GM19455 (cell line): Measurements from ENCODE around the gene FANCM.
"Not testable (repeated sequence)": the region's sequence is repeated elsewhere in the genome, so short reads cannot be mapped to it uniquely, and the experiment has no call there.

ENCODE experiments used
- ATAC-seq: cut with Tn5 transposase; IDR thresholded peaks from one replicate; pipeline ENCODE4 v1.9.1; 2021; ENCODE audit not compliant: unreplicated experiment

FANCM gene

GRCh38 chr14:45142083-45142482 is 6.4 kb downstream of the FANCM start:
- not testable (repeated sequence) for ATAC-seq

GRCh38 chr14:45144658-45145057 is 8.9 kb downstream of the FANCM start:
- no peak for ATAC-seq

GRCh38 chr14:45145214-45145613 is 9.5 kb downstream of the FANCM start:
- no peak for ATAC-seq

GRCh38 chr14:45149602-45150001 is 13.9 kb downstream of the FANCM start:
- ATAC-seq = no peak

- no peak for ATAC-seq
These were observed 14.7 kb downstream of the FANCM start for GRCh38 chr14:45150386-45150890.

- no peak for ATAC-seq
These were observed 20.3 kb downstream of the FANCM start for GRCh38 chr14:45156067-45156466.

GRCh38 chr14:45169906-45170305 is 34.2 kb downstream of the FANCM start:
- no peak for ATAC-seq

GRCh38 chr14:45177076-45177475 is 41.3 kb downstream of the FANCM start:
- ATAC-seq = no peak

GRCh38 chr14:45181329-45181728 is 45.6 kb downstream of the FANCM start:
- ATAC-seq = no peak

- ATAC-seq = no peak
These were observed 46.1 kb downstream of the FANCM start for GRCh38 chr14:45181806-45182205.

GRCh38 chr14:45185100-45185814 is 49.5 kb downstream of the FANCM start:
- no peak for ATAC-seq

- no peak for ATAC-seq
These were observed 59.2 kb downstream of the FANCM start for GRCh38 chr14:45194964-45195363.

GRCh38 chr14:45198551-45198950 is 62.8 kb downstream of the FANCM start:
- no peak for ATAC-seq

GRCh38 chr14:45199230-45199629 is 63.5 kb downstream of the FANCM start:
- no peak for ATAC-seq

- no peak for ATAC-seq
These were observed 66.2 kb downstream of the FANCM start for GRCh38 chr14:45201905-45202304.

GRCh38 chr14:45204241-45204640 is 68.5 kb downstream of the FANCM start:
- no peak for ATAC-seq

- no peak for ATAC-seq
These were observed 74.4 kb downstream of the FANCM start for GRCh38 chr14:45210159-45210558.

GRCh38 chr14:45211295-45211694 is 75.6 kb downstream of the FANCM start:
- no peak for ATAC-seq

- no peak for ATAC-seq
These were observed 76.5 kb downstream of the FANCM start for GRCh38 chr14:45212231-45212630.

- not testable (repeated sequence) for ATAC-seq
These were observed 78.0 kb downstream of the FANCM start for GRCh38 chr14:45213716-45214115.

- ATAC-seq = not testable (repeated sequence)
These were observed 78.6 kb downstream of the FANCM start for GRCh38 chr14:45214341-45214740.

GRCh38 chr14:45222485-45223262 is 86.9 kb downstream of the FANCM start:
- ATAC-seq = no peak
